NCI-H146 treated with DMSO at 0.1 percent for 48 hours (cell line): ENCODE measurements around the gene IMPA2.
A peak's percentile ranks its signal among the peaks of the same experiment; 100 is the strongest.
"Not testable (repeated sequence)": the region's sequence is repeated elsewhere in the genome, so short reads cannot be mapped to it uniquely, and the experiment has no call there.

Source experiments
- DNase-seq: peaks from one replicate; lab custom pipeline; 2025; ENCODE audit not compliant: unreplicated experiment; lab: John Stamatoyannopoulos, UW

IMPA2 gene

GRCh38 chr18:12068316-12068949 lies 87.1 kb downstream of the IMPA2 start:
- DNase-seq: not testable (repeated sequence)

- no peak for DNase-seq
Observed at GRCh38 chr18:12068950-12069320, 87.6 kb downstream of the IMPA2 start.

- not testable (repeated sequence) for DNase-seq
Observed at GRCh38 chr18:12071066-12071465, 89.8 kb downstream of the IMPA2 start.

GRCh38 chr18:12072996-12073395 lies 91.7 kb downstream of the IMPA2 start:
- DNase-seq: no peak

DNA sequence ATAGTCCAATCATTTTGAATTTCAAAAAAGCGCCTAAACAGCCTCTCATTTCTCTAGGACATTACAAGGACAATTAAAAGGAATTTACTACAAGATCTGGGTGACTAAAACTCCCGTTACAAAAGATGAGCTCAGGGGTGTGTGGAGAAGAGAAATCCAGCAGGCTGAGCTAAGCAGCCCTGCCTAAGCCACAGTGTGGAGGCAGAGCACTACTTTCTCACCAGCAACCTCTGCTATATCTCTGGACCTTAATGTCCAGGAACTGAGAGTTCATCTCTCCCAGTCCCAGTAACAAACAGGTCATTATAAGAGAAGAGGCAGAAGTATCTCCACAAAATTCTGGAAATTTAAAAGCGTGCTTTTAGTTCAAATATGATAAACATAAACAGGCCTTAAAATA lies 93.4 kb downstream of the IMPA2 start:
- no peak for DNase-seq

- peak; percentile 17 for DNase-seq
Observed at GRCh38 chr18:12076424-12077140, 95.3 kb downstream of the IMPA2 start.

DNA sequence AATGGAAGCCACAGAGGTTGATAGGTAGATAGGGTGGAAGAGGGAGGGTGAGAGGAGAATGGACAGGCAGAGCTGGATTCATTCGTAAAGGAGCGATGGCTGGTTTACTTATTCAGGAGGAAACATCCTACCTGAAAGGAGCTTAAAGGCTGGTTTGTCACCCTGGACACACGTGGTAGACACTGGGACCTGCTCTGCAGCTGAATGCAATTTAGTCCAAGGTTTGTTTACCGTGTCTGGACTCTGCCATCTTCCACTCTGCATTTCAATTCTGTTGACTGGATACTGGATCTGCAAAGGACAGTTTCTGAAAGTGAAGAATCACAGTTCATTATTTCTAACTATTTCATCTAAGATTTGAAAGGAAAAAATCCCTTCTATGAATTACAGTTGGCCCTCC lies 96.7 kb downstream of the IMPA2 start:
- not testable (repeated sequence) for DNase-seq

GRCh38 chr18:12079491-12080237 lies 98.4 kb downstream of the IMPA2 start:
- no peak for DNase-seq
